Thymus (tissue), 11 donors: ENCODE data around the gene RPS6KA6. TPM values are rescaled to one million over a fixed set of nuclear protein-coding genes. Genes with fewer than 3 reads are reported as not detected.

ENCODE experiments used
- DNase-seq, 9 donors: peaks; one replicate each; pipeline ENCODE4 v3.0.0-alpha.2; 2013; ENCODE audit warnings: low spot score in 9 of 9, low read depth in 6 of 9, missing footprints in 1 of 9
- H3K27ac ChIP-seq, 2 donors: one replicate each; pipeline ENCODE4 v1.5.1; 2013; ENCODE audit warnings: control low read depth in 1 of 2, low read depth in 1 of 2, low read length in 1 of 2, mild to moderate bottlenecking in 1 of 2, moderate library complexity in 1 of 2
- H3K27me3 ChIP-seq, 2 donors: one replicate each; pipeline ENCODE4 v1.5.1; 2013; ENCODE audit warnings: low read length in 1 of 2; ENCODE audit not compliant: control insufficient read depth in 2 of 2, insufficient read depth in 1 of 2
- H3K36me3 ChIP-seq, 2 donors: one replicate each; pipeline ENCODE4 v1.5.1; 2013; ENCODE audit warnings: low read length in 1 of 2, mild to moderate bottlenecking in 1 of 2, moderate library complexity in 1 of 2; ENCODE audit not compliant: control insufficient read depth in 2 of 2, insufficient read depth in 2 of 2
- H3K4me1 ChIP-seq, 2 donors: one replicate each; pipeline ENCODE4 v1.5.1; 2013; ENCODE audit warnings: low read length in 2 of 2; ENCODE audit not compliant: control insufficient read depth in 2 of 2, insufficient read depth in 2 of 2
- H3K4me3 ChIP-seq, 2 donors: one replicate each; pipeline ENCODE4 v1.5.1; 2013; ENCODE audit warnings: low read length in 2 of 2, control low read depth in 1 of 2, mild to moderate bottlenecking in 1 of 2
- H3K9me3 ChIP-seq, 2 donors: one replicate each; pipeline ENCODE4 v1.5.1; 2013; ENCODE audit warnings: low read length in 1 of 2, mild to moderate bottlenecking in 1 of 2; ENCODE audit not compliant: control insufficient read depth in 2 of 2, insufficient read depth in 1 of 2
- WGBS: extraction: QIAGEN DNeasy Blood & Tissue Kit; methylation state at CpG from one replicate; pipeline ENCODE4 v1.1.7; 2013; 5-methylcytosine and 5-hydroxymethylcytosine counted together
- polyA plus RNA-seq: library from polyadenylated mRNA; stranded (reverse); fragments of 200-250 nt; gene quantifications from one replicate; pipeline ENCODE4 v1.2.3, GENCODE V29; 2013
- total RNA-seq: library from RNA; stranded (reverse); fragments of 120-200 nt; gene quantifications from one replicate; pipeline ENCODE4 v1.2.4, GENCODE V29; 2013
- donor health status: healthy.

Gene RPS6KA6
- total and polyA plus RNA-seq, 2 donors: 1.8 to 2.1 TPM

DNA sequence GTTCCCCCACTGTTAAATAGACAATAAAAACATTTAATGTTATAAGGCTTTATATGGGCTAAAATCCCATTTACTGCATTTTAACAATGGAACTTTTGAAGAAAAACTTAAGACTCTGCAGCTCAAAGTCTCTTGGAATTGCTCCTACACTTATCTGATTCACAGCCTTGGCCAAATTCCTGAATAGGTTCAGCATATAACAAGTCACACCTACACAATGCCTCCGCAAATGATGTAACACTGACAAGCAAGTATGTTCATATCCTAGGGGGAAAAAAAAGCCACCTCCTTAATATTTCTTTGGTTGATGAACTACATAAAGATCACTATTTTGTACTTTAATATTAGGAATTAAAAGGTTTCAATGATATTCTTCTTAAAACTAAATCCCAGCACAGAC lies 34.5 kb downstream of the RPS6KA6 start:
- 93% methylated on average over 1 of the region's 1 CpG for WGBS
- Histone ChIP-seq H3K9me3 (no peaks in the 10 kb centered on the region), H3K27ac (no peak overlapping the region), H3K36me3 (no peaks in the 10 kb centered on the region), H3K27me3 (no peaks in the 10 kb centered on the region), H3K4me3 (no peak overlapping the region), H3K4me1 (no peaks in the 10 kb centered on the region)
- no peak for DNase-seq

DNA sequence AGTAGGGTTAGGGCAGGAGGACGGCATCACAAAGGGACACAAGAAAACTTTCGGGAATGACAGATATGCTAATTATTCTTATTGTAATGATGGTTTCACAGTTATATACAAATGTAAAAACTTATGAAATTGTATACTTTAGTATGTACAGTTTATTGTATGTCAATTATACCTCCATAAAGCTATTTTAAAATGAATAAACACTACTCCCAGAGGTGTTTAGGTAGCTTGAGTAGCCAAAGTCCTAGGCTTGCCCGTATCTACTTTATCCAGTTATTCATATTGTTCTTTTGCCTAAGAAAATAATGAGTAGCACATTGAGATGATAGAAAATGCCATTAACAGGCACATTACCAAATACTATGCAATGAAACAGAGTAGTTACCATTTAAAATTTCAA lies 43.0 kb downstream of the RPS6KA6 start:
- H3K4me3 ChIP-seq: no peak overlapping the region

DNA sequence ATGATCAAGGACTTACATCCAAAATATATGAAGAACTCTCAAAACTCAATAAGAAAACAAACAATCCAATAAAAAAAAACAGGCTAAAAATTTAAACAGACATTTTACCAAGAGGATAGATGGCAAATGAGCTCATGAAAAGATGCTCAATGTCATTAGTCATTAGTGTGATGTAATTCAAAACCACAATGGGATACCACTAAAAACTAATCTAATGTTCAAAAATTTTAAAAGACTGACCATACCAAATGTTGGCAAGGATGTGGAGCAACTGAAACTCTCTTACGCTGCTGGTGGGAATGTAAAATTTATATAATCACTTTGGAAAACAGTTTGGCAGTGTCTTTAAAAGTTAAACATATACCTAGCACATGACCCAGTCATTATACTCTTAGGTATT lies 43.7 kb downstream of the RPS6KA6 start:
- WGBS: 91% methylated on average over 1 of the region's 1 CpG
- Histone ChIP-seq H3K9me3 (no peaks in the 10 kb centered on the region), H3K4me1 (no peaks in the 10 kb centered on the region), H3K27me3 (no peaks in the 10 kb centered on the region), H3K36me3 (no peaks in the 10 kb centered on the region), H3K4me3 (no peak overlapping the region), H3K27ac (no peak overlapping the region)
- no peak for DNase-seq

More for the DNA sequence above, 43.0 kb downstream of the RPS6KA6 start:
- WGBS: 96% methylated on average over 3 of the region's 3 CpGs
- Histone ChIP-seq H3K9me3 (no peaks in the 10 kb centered on the region), H3K27ac (no peak overlapping the region), H3K27me3 (no peaks in the 10 kb centered on the region), H3K4me1 (no peaks in the 10 kb centered on the region), H3K36me3 (no peaks in the 10 kb centered on the region)
- no peak for DNase-seq

DNA sequence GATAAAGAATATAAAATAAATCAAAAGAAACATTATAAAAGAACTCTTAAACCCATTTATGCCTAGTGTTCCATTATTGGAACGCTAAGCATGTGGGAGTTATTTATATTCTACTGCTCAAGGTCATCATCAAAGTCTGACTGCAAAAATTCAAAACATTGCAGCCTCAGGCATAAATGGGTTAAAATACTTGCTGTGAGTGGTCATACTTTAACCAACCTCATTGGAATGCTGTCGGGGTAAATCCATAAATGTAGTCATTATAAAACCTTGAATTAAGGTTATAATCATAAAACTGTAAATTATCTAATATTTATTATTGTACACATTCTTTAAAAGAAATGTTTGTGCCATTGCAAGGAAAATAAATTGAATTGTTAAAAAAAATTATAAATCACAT lies 55.0 kb downstream of the RPS6KA6 start:
- Histone ChIP-seq H3K9me3 (no peaks in the 10 kb centered on the region), H3K36me3 (no peaks in the 10 kb centered on the region), H3K4me3 (no peak overlapping the region), H3K4me1 (no peaks in the 10 kb centered on the region), H3K27ac (no peak overlapping the region), H3K27me3 (no peaks in the 10 kb centered on the region)
- DNase-seq: no peak
- WGBS: 88% methylated on average over 2 of the region's 2 CpGs

DNA sequence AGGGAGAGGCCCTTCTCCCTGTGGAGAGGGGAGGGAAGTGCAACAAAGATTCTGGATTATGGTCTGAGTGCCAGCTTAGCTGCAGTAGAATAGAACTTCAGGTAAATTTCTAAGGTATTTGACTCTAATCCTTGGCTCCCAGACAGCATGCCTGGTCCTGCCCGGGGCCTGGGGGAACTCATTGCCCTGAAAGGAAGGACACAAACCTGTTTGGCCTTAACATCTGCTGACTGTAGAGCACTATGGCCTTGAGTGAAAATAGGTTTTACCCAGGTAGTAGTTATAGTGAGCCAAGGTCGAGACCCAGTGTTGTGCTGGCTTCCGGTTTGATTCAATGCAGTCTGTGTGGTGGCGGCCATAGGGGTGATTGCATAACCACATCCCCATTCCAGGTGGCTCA lies 64.4 kb downstream of the RPS6KA6 start:
- DNase-seq: no peak
- no peak overlapping the region for H3K4me3 ChIP-seq
- H3K27me3 ChIP-seq: no peaks in the 10 kb centered on the region
- 95% methylated on average over 4 of the region's 4 CpGs for WGBS
- H3K36me3 ChIP-seq: no peaks in the 10 kb centered on the region
- no peaks in the 10 kb centered on the region for H3K4me1 ChIP-seq
- H3K27ac ChIP-seq: no peak overlapping the region
- H3K9me3 ChIP-seq: no peaks in the 10 kb centered on the region

DNA sequence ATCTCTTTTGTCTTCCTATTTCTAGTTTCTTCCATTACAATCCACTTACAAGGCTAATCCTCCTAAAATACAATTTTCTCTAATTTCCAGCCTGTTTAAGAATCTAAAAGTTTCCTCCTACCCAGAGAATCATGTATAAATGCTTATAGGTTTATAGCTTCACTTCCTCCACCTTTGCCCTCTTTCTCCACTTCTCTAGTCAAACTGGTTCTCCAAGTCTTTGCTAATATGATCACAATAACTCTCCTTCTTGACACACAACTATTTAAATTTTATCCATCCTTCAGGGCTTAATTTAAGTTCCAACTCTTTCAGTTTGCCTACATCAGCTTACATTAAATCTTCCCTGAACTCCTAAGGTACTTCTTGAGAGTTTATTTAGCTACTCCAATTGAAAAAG lies 69.2 kb downstream of the RPS6KA6 start:
- Histone ChIP-seq H3K27me3 (no peaks in the 10 kb centered on the region), H3K9me3 (no peaks in the 10 kb centered on the region), H3K27ac (no peak overlapping the region), H3K4me1 (no peaks in the 10 kb centered on the region), H3K36me3 (no peaks in the 10 kb centered on the region), H3K4me3 (no peak overlapping the region)
- no peak for DNase-seq

DNA sequence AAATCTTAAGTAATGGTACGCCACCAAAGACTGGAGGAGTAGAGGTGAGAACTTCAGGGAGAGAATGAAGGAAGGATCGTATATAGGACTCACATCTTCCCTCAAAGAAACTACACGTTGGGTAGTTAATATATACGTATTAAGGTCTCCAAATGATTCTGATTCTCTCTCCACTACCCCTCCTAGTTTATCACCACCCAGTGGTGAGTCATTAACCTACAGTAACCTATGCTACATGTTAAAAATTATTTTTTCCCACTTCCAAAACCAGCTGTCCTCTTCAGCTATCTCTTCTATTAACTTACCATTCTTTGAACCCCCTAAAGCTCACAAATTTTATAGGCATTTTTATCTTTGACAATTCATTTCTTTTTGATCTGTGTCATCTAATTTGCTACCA lies 69.7 kb downstream of the RPS6KA6 start:
- Histone ChIP-seq H3K36me3 (no peaks in the 10 kb centered on the region), H3K4me1 (no peaks in the 10 kb centered on the region), H3K9me3 (no peaks in the 10 kb centered on the region), H3K27me3 (no peaks in the 10 kb centered on the region), H3K4me3 (no peak overlapping the region), H3K27ac (no peak overlapping the region)
- DNase-seq: no peak
- 94% methylated on average over 4 of the region's 4 CpGs for WGBS

DNA sequence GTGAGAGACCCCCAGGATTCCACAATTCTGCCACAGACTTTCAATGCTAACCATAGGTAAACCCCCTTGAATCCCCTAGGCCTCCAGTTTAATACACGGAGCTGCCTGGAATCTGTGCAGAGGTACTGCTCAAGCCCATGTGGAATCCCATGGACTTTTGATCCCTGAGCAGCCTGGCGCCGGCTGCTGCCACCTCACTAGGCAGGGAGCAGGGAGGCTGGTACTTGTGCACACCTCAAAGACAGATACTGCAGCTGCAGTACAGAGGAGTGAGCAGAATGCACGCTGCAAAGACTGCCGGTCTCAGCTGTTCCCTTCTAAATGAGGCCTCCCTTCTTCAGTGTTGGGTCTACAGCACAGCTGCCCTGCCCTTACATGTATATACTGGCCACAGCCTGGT lies 79.4 kb downstream of the RPS6KA6 start:
- DNase-seq: no peak
- Histone ChIP-seq H3K4me1 (no peaks in the 10 kb centered on the region), H3K27ac (no peak overlapping the region), H3K4me3 (no peak overlapping the region), H3K27me3 (no peaks in the 10 kb centered on the region), H3K36me3 (no peaks in the 10 kb centered on the region), H3K9me3 (no peaks in the 10 kb centered on the region)
- 97% methylated on average over 5 of the region's 5 CpGs for WGBS

DNA sequence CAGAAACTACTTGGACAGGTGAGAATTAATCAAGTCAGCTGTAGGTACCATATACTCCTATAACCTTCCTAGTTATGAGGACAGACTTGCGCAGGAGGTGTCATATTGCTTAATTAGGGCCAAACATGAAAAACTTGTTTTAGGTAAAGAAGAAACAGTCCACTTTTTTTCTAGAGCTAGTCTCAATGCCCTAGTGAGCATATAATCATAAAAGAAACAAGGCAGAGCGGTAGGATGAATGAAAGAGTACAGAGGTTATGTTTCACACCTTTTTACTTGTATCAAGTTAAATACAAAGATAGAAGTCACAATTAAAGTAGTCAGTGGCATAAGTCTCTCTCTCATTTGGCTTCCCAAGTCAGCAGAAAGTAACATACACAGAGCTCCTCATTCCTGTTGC lies 88.9 kb downstream of the RPS6KA6 start:
- Histone ChIP-seq H3K27me3 (no peaks in the 10 kb centered on the region), H3K36me3 (no peaks in the 10 kb centered on the region)
- WGBS: 97% methylated on average over 2 of the region's 2 CpGs

More for the DNA sequence above, 88.9 kb downstream of the RPS6KA6 start:
- no peaks in the 10 kb centered on the region for H3K4me1 ChIP-seq
- H3K9me3 ChIP-seq: no peaks in the 10 kb centered on the region
- no peak for DNase-seq
- H3K4me3 ChIP-seq: no peak overlapping the region
- no peak overlapping the region for H3K27ac ChIP-seq
